Type B pancreatic cell (in vitro differentiated cells): ENCODE measurements around the gene CRYBG2. TPM values are rescaled to one million over a fixed set of nuclear protein-coding genes. Genes with fewer than 3 reads are reported as not detected.
A peak's percentile ranks its signal among the peaks of the same experiment; 100 is the strongest.

ENCODE experiments used
- DNase-seq: peaks from one replicate; pipeline ENCODE4 v3.0.0; 2021; ENCODE audit warnings: mixed read lengths; ENCODE audit not compliant: unreplicated experiment; ENCODE audit errors: extremely low spot score
- H3K27ac Mint-ChIP-seq: 2 replicates; pipeline ENCODE4 v1.8.0; 2021; ENCODE audit warnings: mild to moderate bottlenecking, mixed read lengths
- H3K27me3 Mint-ChIP-seq: 2 replicates; pipeline ENCODE4 v1.8.0; 2021; ENCODE audit warnings: mixed read lengths
- H3K36me3 Mint-ChIP-seq: 2 replicates; pipeline ENCODE4 v1.8.0; 2021; ENCODE audit warnings: mixed read lengths
- H3K4me1 Mint-ChIP-seq: one replicate; pipeline ENCODE4 v1.8.0; 2021; ENCODE audit warnings: mixed read lengths; ENCODE audit not compliant: unreplicated experiment
- H3K4me3 Mint-ChIP-seq: 2 replicates; pipeline ENCODE4 v1.8.0; 2021; ENCODE audit warnings: mild to moderate bottlenecking, mixed read lengths
- H3K9me3 Mint-ChIP-seq: 2 replicates; pipeline ENCODE4 v1.8.0; 2021; ENCODE audit warnings: mixed read lengths
- CTCF ChIP-seq: fragments of 200-600 bp; sonication (generic); conservative IDR thresholded peaks from 2 replicates; pipeline ENCODE4 v1.5.0; 2021; ENCODE audit warnings: antibody characterized with exemption, mild to moderate bottlenecking
- long read RNA-seq: library from polyadenylated mRNA; unstranded; transcript quantifications from one replicate; pipeline ENCODE4 v2.0.0, GENCODE V29; 2020
- total RNA-seq: library from RNA; stranded (reverse); gene quantifications from 2 replicates; pipeline ENCODE4 v1.2.1, GENCODE V29; 2021; ENCODE audit warnings: low replicate concordance

The CRYBG2 gene, protein sequence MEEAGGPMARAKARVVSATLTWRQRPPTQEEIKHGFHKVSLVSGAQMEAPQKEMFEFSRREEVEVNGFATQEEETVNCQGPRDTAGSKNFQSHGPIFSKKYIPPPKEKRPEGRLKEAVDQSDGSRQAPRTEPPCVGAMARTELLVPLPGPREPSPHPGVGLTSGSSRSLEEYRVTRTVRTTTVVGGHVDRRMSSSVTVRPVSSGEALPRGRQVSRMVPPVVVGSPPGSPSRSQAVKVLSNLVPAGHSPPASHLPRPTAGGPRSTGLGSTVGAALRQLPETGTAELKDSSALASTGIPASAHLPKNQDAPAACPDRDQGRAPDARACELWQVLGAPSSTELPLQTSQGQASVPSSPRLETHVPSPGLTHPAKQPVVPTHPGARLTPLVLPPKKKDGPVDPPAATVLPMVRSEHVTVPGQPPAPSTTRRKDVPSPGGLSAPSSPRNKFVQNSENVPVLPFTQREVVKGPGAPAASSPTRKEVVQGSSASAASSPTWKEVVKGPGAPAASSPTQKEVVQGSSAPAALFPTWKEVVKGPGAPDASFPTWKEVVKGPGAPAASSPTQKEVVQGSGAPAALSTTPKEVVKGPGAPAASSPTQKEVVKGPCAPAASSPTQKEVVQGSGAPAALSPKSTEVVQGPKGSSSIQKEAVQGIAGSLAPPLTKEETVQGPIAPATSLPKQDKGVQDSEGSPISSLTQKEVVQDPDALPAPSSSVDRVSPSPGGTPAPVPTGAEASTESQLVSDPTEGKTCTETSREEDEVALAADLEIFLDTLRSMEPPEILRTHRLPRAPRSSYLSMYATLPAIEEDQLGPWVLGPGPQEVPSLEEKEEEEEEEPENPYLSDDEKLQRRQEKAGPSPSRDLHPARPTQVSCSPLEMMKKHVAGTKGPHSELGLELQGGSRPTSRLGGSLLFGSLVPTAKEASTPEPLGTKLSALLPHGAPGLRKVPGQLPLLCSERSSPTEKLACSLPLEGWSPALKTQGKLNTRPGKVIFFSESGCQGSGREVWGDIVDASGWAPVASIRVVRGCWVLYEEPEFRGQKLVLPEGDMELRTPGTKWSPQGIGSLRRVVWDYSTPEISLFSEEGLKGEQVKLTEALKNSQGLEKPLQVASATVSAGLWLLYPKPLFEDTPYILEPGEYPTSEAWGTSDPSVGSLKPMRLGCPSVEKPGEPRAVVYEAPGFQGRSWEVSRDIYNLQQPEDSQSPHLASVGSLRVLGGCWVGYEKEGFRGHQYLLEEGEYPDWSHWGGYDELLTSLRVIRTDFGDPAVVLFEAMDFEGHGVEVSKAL (N-terminal part only)
- 20.0 and 67.7 TPM in 2 replicates for total RNA-seq
- long read RNA-seq, partial matches to known transcripts, result 15 of 19 reads
- long read RNA-seq, other reads (novel, unspliced or antisense), result 4 of 19 reads

- peaks cover 19% of the 10 kb centered on the region for H3K27me3 Mint-ChIP-seq
- H3K4me1 Mint-ChIP-seq, result peaks cover 21% of the 10 kb centered on the region
- H3K4me3 Mint-ChIP-seq, result peak within 1 kb of the TSS; percentile 80
- H3K27ac Mint-ChIP-seq, result peak within 1 kb of the TSS; percentile 95
- H3K9me3 Mint-ChIP-seq, result no peaks in the 10 kb centered on the region
- TF ChIP-seq CTCF, result no peak
- no peaks in the 10 kb centered on the region for H3K36me3 Mint-ChIP-seq
- DNase-seq, result no peak
Measured at GRCh38 chr1:26353976-26354820, at the start of gene CRYBG2. CRYBG2 (minus strand) TSS chr1:26354130; CDS start chr1:26346657, 7,473 bp downstream.

DNA sequence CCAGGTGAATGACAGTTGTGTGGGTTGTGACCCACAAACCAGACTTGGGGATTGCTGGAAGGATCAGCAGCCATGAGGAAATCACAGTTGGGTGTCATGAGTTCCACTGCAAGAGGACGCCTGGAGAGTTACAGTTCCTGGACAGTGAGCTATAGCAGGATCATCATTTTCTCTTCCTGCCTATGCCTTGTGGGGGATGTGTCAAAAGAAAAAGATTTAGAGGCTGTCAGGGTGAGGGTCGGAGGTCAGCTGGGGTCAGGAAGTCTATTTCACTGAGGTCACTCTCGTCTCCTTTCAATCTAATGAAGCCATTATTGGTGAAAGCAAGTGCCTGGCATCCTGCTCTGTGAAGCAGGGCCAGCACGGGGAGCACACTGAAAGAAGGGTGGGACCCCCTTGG, 49.7 kb upstream of the CRYBG2 start:
- no peaks in the 10 kb centered on the region for H3K36me3 Mint-ChIP-seq
- H3K4me1 Mint-ChIP-seq, result peaks cover 3% of the 10 kb centered on the region
- H3K9me3 Mint-ChIP-seq, result no peaks in the 10 kb centered on the region
- H3K27ac Mint-ChIP-seq, result no peak overlapping the region
- no peak overlapping the region for H3K4me3 Mint-ChIP-seq
- TF ChIP-seq CTCF, result no peak
- no peak for DNase-seq
- peaks cover 12% of the 10 kb centered on the region for H3K27me3 Mint-ChIP-seq

GRCh38 chr1:26401891-26402290, 48.0 kb upstream of the CRYBG2 start:
- TF ChIP-seq CTCF, result no peak
- Mint-ChIP-seq H3K4me1 (no peaks in the 10 kb centered on the region), H3K4me3 (no peak overlapping the region), H3K27me3 (peaks cover 9% of the 10 kb centered on the region), H3K27ac (no peak overlapping the region), H3K36me3 (no peaks in the 10 kb centered on the region), H3K9me3 (no peaks in the 10 kb centered on the region)
- DNase-seq, result no peak

GRCh38 chr1:26399034-26399433, 45.1 kb upstream of the CRYBG2 start:
- Mint-ChIP-seq H3K27ac (no peak overlapping the region), H3K4me3 (no peak overlapping the region), H3K27me3 (peaks cover 6% of the 10 kb centered on the region), H3K4me1 (no peaks in the 10 kb centered on the region), H3K36me3 (no peaks in the 10 kb centered on the region), H3K9me3 (no peaks in the 10 kb centered on the region)
- no peak for DNase-seq
- TF ChIP-seq CTCF, result no peak
